H9 (cell line): Measurements from ENCODE around the gene ORAI1. TPM values are rescaled to one million over a fixed set of nuclear protein-coding genes. Genes with fewer than 3 reads are reported as not detected.

Experiments
- DNase-seq: peaks from one replicate; pipeline ENCODE4 v3.0.0-alpha.2; 2017
- H2AFZ ChIP-seq: one replicate; pipeline ENCODE4 v1.6.1; 2013; ENCODE audit warnings: mild to moderate bottlenecking, low read length, control low read depth, moderate library complexity
- H2AK5ac ChIP-seq: 2 replicates; pipeline ENCODE4 v1.6.1; 2013; ENCODE audit warnings: low read length, control low read depth, mixed read lengths; ENCODE audit not compliant: insufficient read length
- H2BK120ac ChIP-seq: one replicate; pipeline ENCODE4 v1.6.1; 2013; ENCODE audit warnings: low read depth, mild to moderate bottlenecking, low read length, control low read depth, inconsistent platforms; ENCODE audit not compliant: poor library complexity, severe bottlenecking
- H2BK12ac ChIP-seq: 2 replicates; pipeline ENCODE4 v1.6.1; 2013; ENCODE audit warnings: low read length, control low read depth, mixed read lengths, low read depth; ENCODE audit not compliant: insufficient read length
- H2BK15ac ChIP-seq: 2 replicates; pipeline ENCODE4 v1.6.1; 2013; ENCODE audit warnings: low read depth, low read length, control low read depth
- H2BK20ac ChIP-seq: one replicate; pipeline ENCODE4 v1.6.1; 2013; ENCODE audit warnings: low read depth, mild to moderate bottlenecking, low read length, control low read depth, inconsistent platforms; ENCODE audit not compliant: poor library complexity, severe bottlenecking
- H2BK5ac ChIP-seq: 2 replicates; pipeline ENCODE4 v1.6.1; 2013; ENCODE audit warnings: low read length, control low read depth, mixed read lengths; ENCODE audit not compliant: insufficient read length
- H3K14ac ChIP-seq: 2 replicates; pipeline ENCODE4 v1.6.1; 2013; ENCODE audit warnings: low read length, control low read depth; ENCODE audit not compliant: insufficient read depth
- H3K18ac ChIP-seq: 2 replicates; pipeline ENCODE4 v1.6.1; 2013; ENCODE audit warnings: low read depth, mild to moderate bottlenecking, mixed read lengths, low read length, control low read depth; ENCODE audit not compliant: insufficient read length
- H3K23ac ChIP-seq: 2 replicates; pipeline ENCODE4 v1.6.1; 2013; ENCODE audit warnings: low read length, control low read depth, mixed read lengths, low read depth; ENCODE audit not compliant: insufficient read length
- H3K23me2 ChIP-seq: 2 replicates; pipeline ENCODE4 v1.6.1; 2013; ENCODE audit warnings: low read depth, mild to moderate bottlenecking, mixed read lengths, low read length, control low read depth; ENCODE audit not compliant: insufficient read length, poor library complexity, severe bottlenecking
- H3K27ac ChIP-seq: 2 replicates; pipeline ENCODE4 v1.5.1; 2013; ENCODE audit warnings: low read length, control low read depth, mixed read lengths, low read depth; ENCODE audit not compliant: insufficient read length
- H3K27me3 ChIP-seq: 2 replicates; pipeline ENCODE4 v1.6.1; 2013; ENCODE audit warnings: low read length, control low read depth, inconsistent platforms; ENCODE audit not compliant: insufficient read depth
- H3K4ac ChIP-seq: 2 replicates; pipeline ENCODE4 v1.6.1; 2013; ENCODE audit warnings: low read depth, mild to moderate bottlenecking, control low read depth, inconsistent platforms, low read length, moderate library complexity
- H3K4me1 ChIP-seq: 2 replicates; pipeline ENCODE4 v1.6.1; 2013; ENCODE audit warnings: low read length, control low read depth, inconsistent platforms; ENCODE audit not compliant: insufficient read depth
- H3K4me2 ChIP-seq: 2 replicates; pipeline ENCODE4 v1.6.1; 2013; ENCODE audit warnings: low read length, control low read depth, mixed read lengths; ENCODE audit not compliant: insufficient read length, insufficient read depth
- H3K56ac ChIP-seq: 2 replicates; pipeline ENCODE4 v1.6.1; 2013; ENCODE audit warnings: low read depth, mild to moderate bottlenecking, mixed read lengths, low read length, control low read depth; ENCODE audit not compliant: insufficient read length
- H3K79me1 ChIP-seq: 2 replicates; pipeline ENCODE4 v1.6.1; 2013; ENCODE audit warnings: low read depth, mild to moderate bottlenecking, moderate library complexity, low read length, control low read depth, inconsistent platforms; ENCODE audit not compliant: insufficient read depth, poor library complexity, severe bottlenecking
- H3K79me2 ChIP-seq: 2 replicates; pipeline ENCODE4 v1.6.1; 2013; ENCODE audit warnings: low read length, control low read depth, inconsistent platforms; ENCODE audit not compliant: insufficient read depth
- H3K9ac ChIP-seq: 2 replicates; pipeline ENCODE4 v1.6.1; 2013; ENCODE audit warnings: low read length, control low read depth, mixed read lengths; ENCODE audit not compliant: insufficient read length; ENCODE audit errors: extremely low read depth
- H3K9me3 ChIP-seq: one replicate; pipeline ENCODE4 v1.6.1; 2013; ENCODE audit warnings: low read depth, low read length, inconsistent platforms; ENCODE audit not compliant: control insufficient read depth
- H3T11ph ChIP-seq: one replicate; pipeline ENCODE4 v1.6.1; 2013; ENCODE audit warnings: mild to moderate bottlenecking, low read length, control low read depth, inconsistent platforms
- H4K20me1 ChIP-seq: one replicate; pipeline ENCODE4 v1.6.1; 2013; ENCODE audit not compliant: control insufficient read depth, insufficient read length, insufficient read depth
- H4K5ac ChIP-seq: 2 replicates; pipeline ENCODE4 v1.6.1; 2013; ENCODE audit warnings: low read depth, mild to moderate bottlenecking, mixed read lengths, low read length, control low read depth; ENCODE audit not compliant: insufficient read length
- H4K8ac ChIP-seq: replicated peaks from 2 replicates; pipeline ENCODE4 v1.6.1; 2013; ENCODE audit warnings: low read length, control low read depth, mixed read lengths, low read depth; ENCODE audit not compliant: insufficient read length
- H4K91ac ChIP-seq: 2 replicates; pipeline ENCODE4 v1.6.1; 2013; ENCODE audit warnings: low read depth, mild to moderate bottlenecking, moderate library complexity, mixed read lengths, low read length, control low read depth; ENCODE audit not compliant: insufficient read length
- H3K27ac Mint-ChIP-seq, 3 experiments: 2 replicates in 2 of 3; 3 replicates in 1 of 3; pipeline ENCODE4 v1.8.0; 2020 to 2021; ENCODE audit warnings: mixed read lengths in 3 of 3, mild to moderate bottlenecking in 1 of 3, moderate library complexity in 1 of 3
- H3K27me3 Mint-ChIP-seq: 2 replicates; pipeline ENCODE4 v1.8.0; 2021; ENCODE audit warnings: low read depth, mild to moderate bottlenecking, moderate library complexity, mixed read lengths
- H3K36me3 Mint-ChIP-seq, 3 experiments: 2 replicates in 2 of 3; 3 replicates in 1 of 3; pipeline ENCODE4 v1.8.0; 2020 to 2021; ENCODE audit warnings: low read depth in 3 of 3, mixed read lengths in 3 of 3; ENCODE audit not compliant: insufficient read depth in 1 of 3
- H3K4me1 Mint-ChIP-seq, 2 experiments: 2 replicates each; pipeline ENCODE4 v1.8.0; 2020; ENCODE audit warnings: mixed read lengths in 2 of 2
- H3K4me3 Mint-ChIP-seq, 2 experiments: 2 replicates in 1 of 2; 3 replicates in 1 of 2; pipeline ENCODE4 v1.8.0; 2020 to 2021; ENCODE audit warnings: mild to moderate bottlenecking in 2 of 2, mixed read lengths in 2 of 2, moderate library complexity in 1 of 2
- H3K9me3 Mint-ChIP-seq, 2 experiments: 2 replicates in 1 of 2; 3 replicates in 1 of 2; pipeline ENCODE4 v1.8.0; 2020; ENCODE audit warnings: mild to moderate bottlenecking in 2 of 2, mixed read lengths in 2 of 2, moderate library complexity in 1 of 2
- CTCF ChIP-seq: fragments of 200-600 bp; sonication (generic); conservative IDR thresholded peaks from 3 replicates; pipeline ENCODE4 v1.8.0; 2021; ENCODE audit warnings: antibody characterized with exemption, mild to moderate bottlenecking
- WGBS: extraction: QIAGEN DNeasy Blood & Tissue Kit; methylation state at CpG from one replicate; pipeline ENCODE4 v1.1.7; 2013; ENCODE audit warnings: missing lambda C conversion rate, low lambda C conversion rate, mixed read lengths; ENCODE audit not compliant: insufficient read length; ENCODE audit errors: extremely low coverage; 5-methylcytosine and 5-hydroxymethylcytosine counted together
- total RNA-seq: library from RNA; stranded (reverse); gene quantifications from 2 replicates; pipeline ENCODE4 v1.2.1, GENCODE V29; 2021

Gene ORAI1
- total RNA-seq, 1 experiment from 2014 or later, result 24.7 TPM

- no peaks in the 10 kb centered on the region for H3K79me1 ChIP-seq
- H2BK20ac ChIP-seq, result no peak overlapping the region
- H3K4ac ChIP-seq, result no peak overlapping the region
- no peak overlapping the region for H3K4me2 ChIP-seq
- H3T11ph ChIP-seq, result no peak overlapping the region
- H2BK15ac ChIP-seq, result no peak overlapping the region
- no peak overlapping the region for H2AFZ ChIP-seq
- Mint-ChIP-seq H3K9me3 (peaks cover 0 to 3% of the 10 kb centered on the region in 2 experiments; a peak in 2 of 5 replicates), H3K4me3 (no peak overlapping the region), H3K4me1 (peaks cover 8 to 28% of the 10 kb centered on the region in 2 experiments), H3K27me3 (no peaks in the 10 kb centered on the region), H3K36me3 (peaks cover 0 to 5% (median 0%) of the 10 kb centered on the region in 3 experiments; a peak in 2 of 7 replicates), H3K27ac (peak overlapping the region in 2 of 3 experiments; percentile 52 to 89; a peak in 4 of 7 replicates)
- H2AK5ac ChIP-seq, result no peak overlapping the region
- no peak overlapping the region for H3K9ac ChIP-seq
- no peak overlapping the region for H2BK12ac ChIP-seq
- H4K8ac ChIP-seq, result no peak overlapping the region
- H2BK120ac ChIP-seq, result no peak overlapping the region
- no peak overlapping the region for H3K56ac ChIP-seq
- H3K23me2 ChIP-seq, result no peaks in the 10 kb centered on the region
- H3K79me2 ChIP-seq, result no peaks in the 10 kb centered on the region
- DNase-seq, result no peak
- H3K23ac ChIP-seq, result no peak overlapping the region
- H3K9me3 ChIP-seq, result no peaks in the 10 kb centered on the region
- no peak overlapping the region for H4K91ac ChIP-seq
- WGBS, result no CpG with 5 or more reads among the region's 11 CpGs
- no peak overlapping the region for H3K27ac ChIP-seq
- no peak overlapping the region for H2BK5ac ChIP-seq
- no peaks in the 10 kb centered on the region for H3K27me3 ChIP-seq
- H3K4me1 ChIP-seq, result no peaks in the 10 kb centered on the region
- H3K14ac ChIP-seq, result no peak overlapping the region
- no peak overlapping the region for H4K5ac ChIP-seq
- no peaks in the 10 kb centered on the region for H4K20me1 ChIP-seq
- no peak overlapping the region for H3K18ac ChIP-seq
- no peak for TF ChIP-seq CTCF
These were observed 15.8 kb upstream of the ORAI1 start for GRCh38 chr12:121610239-121611149.
